ENCODE results near the gene NSL1.

- TF ChIP-seq CTCF (IDR thresholded peaks at IDR 0.05; ENCODE audit: insufficient read depth, low read length, poor library complexity, severe bottlenecking) (no peak), EZH2phosphoT487 (conservative IDR thresholded peaks at IDR 0.05; ENCODE audit: low read length) (0 out of 2 replicates have a peak, but pooled peaks have one; percentile 89)
These were observed 91.2 kb downstream of the NSL1 start for GRCh38 chr1:212700223-212700891.

All from SU-DHL-6 (cell line).